HepG2 (cell line): ENCODE data around the gene CRHR1. TPM values are rescaled to one million over a fixed set of nuclear protein-coding genes. Genes with fewer than 3 reads are reported as not detected.

Experiments used
- CREB1 ChIP-seq, 2 experiments: fragments of 450-650 bp in 1 of 2; IDR thresholded peaks; 2 replicates each; pipeline ENCODE4 v1.6.1; 2016 to 2017; ENCODE audit warnings: control low read depth in 1 of 2, mild to moderate bottlenecking in 1 of 2, missing compliant biosample characterization in 1 of 2, missing genetic modification characterization in 1 of 2
- E2F1 ChIP-seq: sonication (generic); formaldehyde crosslinking; IDR thresholded peaks from 2 replicates; pipeline ENCODE4 v1.5.0; 2020; ENCODE audit warnings: missing genetic modification reagents
- FOXO4 ChIP-seq: sonication (generic); formaldehyde crosslinking; conservative IDR thresholded peaks from 2 replicates; pipeline ENCODE4 v1.8.1; 2023; ENCODE audit warnings: missing genetic modification reagents
- GFI1 ChIP-seq: sonication (generic); formaldehyde crosslinking; IDR thresholded peaks from 2 replicates; pipeline ENCODE4 v1.5.0; 2020; ENCODE audit warnings: missing genetic modification reagents, mild to moderate bottlenecking, borderline replicate concordance
- GMEB1 ChIP-seq: sonication (generic); formaldehyde crosslinking; IDR thresholded peaks from 2 replicates; pipeline ENCODE4 v1.5.1; 2020; ENCODE audit warnings: missing genetic modification reagents, mild to moderate bottlenecking, borderline replicate concordance
- GRHL1 ChIP-seq: sonication (generic); formaldehyde crosslinking; conservative IDR thresholded peaks from 2 replicates; pipeline ENCODE4 v1.8.0; 2022; ENCODE audit warnings: missing genetic modification reagents
- HMGA1 ChIP-seq: sonication (generic); formaldehyde crosslinking; conservative IDR thresholded peaks from 2 replicates; pipeline ENCODE4 v1.4.0; 2020; ENCODE audit warnings: missing genetic modification reagents
- MTA1 ChIP-seq: sonication (generic); formaldehyde crosslinking; IDR thresholded peaks from 2 replicates; pipeline ENCODE4 v1.4.0; 2020; ENCODE audit warnings: missing genetic modification reagents, mild to moderate bottlenecking, borderline replicate concordance
- NR2C2 ChIP-seq: sonication (generic); formaldehyde crosslinking; IDR thresholded peaks from 2 replicates; pipeline ENCODE4 v1.4.0; 2020; ENCODE audit warnings: missing genetic modification reagents, mild to moderate bottlenecking, moderate library complexity, borderline replicate concordance
- PREB ChIP-seq: sonication (generic); formaldehyde crosslinking; IDR thresholded peaks from 2 replicates; pipeline ENCODE4 v1.4.0; 2020; ENCODE audit warnings: missing genetic modification reagents
- RFX5 ChIP-seq: IDR thresholded peaks from 2 replicates; pipeline ENCODE4 v1.6.1; 2011; ENCODE audit warnings: low read depth, low read length, improper control_type of control experiment
- SNAPC2 ChIP-seq: sonication (generic); formaldehyde crosslinking; IDR thresholded peaks from 2 replicates; pipeline ENCODE4 v1.8.1; 2022; ENCODE audit warnings: mild to moderate bottlenecking, missing genetic modification reagents
- SNRNP70 ChIP-seq: fragments of 200-400 bp; formaldehyde crosslinking; IDR thresholded peaks from 2 replicates; pipeline ENCODE4 v1.6.1; 2017; ENCODE audit warnings: mild to moderate bottlenecking, low read depth, low read length, moderate library complexity
- SOX5 ChIP-seq: IDR thresholded peaks from 2 replicates; pipeline ENCODE4 v1.6.1; 2016; ENCODE audit warnings: borderline replicate concordance
- SP1 ChIP-seq, 2 experiments: fragments of 450-650 bp in 1 of 2; sonication (generic) in 1 of 2; formaldehyde crosslinking in 1 of 2; IDR thresholded peaks; 2 replicates each; pipeline versions ENCODE4 v1.4.0 to v1.6.1; 2016 to 2020; ENCODE audit warnings: missing genetic modification reagents in 1 of 2
- TCF7 ChIP-seq: sonication (generic); IDR thresholded peaks from 2 replicates; pipeline ENCODE4 v1.6.1; 2016; ENCODE audit warnings: antibody characterized with exemption, low read depth
- U2AF2 ChIP-seq: fragments of 200-400 bp; formaldehyde crosslinking; IDR thresholded peaks from 2 replicates; pipeline ENCODE4 v1.6.1; 2017; ENCODE audit warnings: low read depth, mild to moderate bottlenecking, low read length
- ZBTB8A ChIP-seq: sonication (generic); formaldehyde crosslinking; IDR thresholded peaks from 2 replicates; pipeline ENCODE4 v1.4.0; 2020; ENCODE audit warnings: mild to moderate bottlenecking, low read depth, missing genetic modification reagents, borderline replicate concordance
- ZNF382 ChIP-seq: sonication (generic); formaldehyde crosslinking; IDR thresholded peaks from 2 replicates; pipeline ENCODE4 v1.5.0; 2020; ENCODE audit warnings: missing genetic modification reagents, mild to moderate bottlenecking, borderline replicate concordance
- ZNF784 ChIP-seq: sonication (generic); formaldehyde crosslinking; IDR thresholded peaks from 2 replicates; pipeline ENCODE4 v1.5.1; 2020; ENCODE audit warnings: missing genetic modification reagents, mild to moderate bottlenecking, borderline replicate concordance
- ZNF839 ChIP-seq: sonication (generic); formaldehyde crosslinking; IDR thresholded peaks from 2 replicates; pipeline ENCODE4 v1.4.0; 2020; ENCODE audit warnings: missing genetic modification reagents, mild to moderate bottlenecking, borderline replicate concordance
- polyA plus RNA-seq, 8 experiments: library from polyadenylated mRNA; depleted of rRNA in 3 of 8; stranded (reverse) in 7 of 8; unstranded in 1 of 8; fragments of >200 nt; fragmentation: Illumina TruSeq in 4 of 8; extraction: Trizol in 4 of 8; gene quantifications; 2 replicates each; pipeline versions ENCODE4 v1.2.1 to v1.2.3, GENCODE V29; 2011 to 2016; ENCODE audit warnings: low read depth in 4 of 8, missing spikeins in 1 of 8, mixed read lengths in 1 of 8; ENCODE audit not compliant: insufficient read depth in 1 of 8
- total RNA-seq, 5 experiments: library from RNA; depleted of rRNA; stranded (reverse); fragments of >200 nt; fragmentation: Illumina TruSeq; extraction: Trizol; gene quantifications; 2 replicates each; pipeline ENCODE4 v1.2.3, GENCODE V29; 2016; ENCODE audit warnings: low read depth in 1 of 5

CRHR1 gene
- total and polyA plus RNA-seq, 2 of the 13 experiments (the other 11 are each of a cell fraction or from before 2014, with no cell fraction given), result not detected

- TF ChIP-seq TCF7, result no peak
- TF ChIP-seq MTA1 (CRISPR knock-in tag), result no peak
- TF ChIP-seq CREB1 (IDR thresholded peaks at IDR 0.05), result peak; percentile 64
- TF ChIP-seq CREB1 (CRISPR knock-in tag; IDR thresholded peaks at IDR 0.05), result no peak
- TF ChIP-seq SOX5, result no peak
- no peak for TF ChIP-seq SP1 (IDR thresholded peaks at IDR 0.05)
- no peak for TF ChIP-seq SP1 (CRISPR knock-in tag; IDR thresholded peaks at IDR 0.05)
- no peak for TF ChIP-seq ZNF382 (CRISPR knock-in tag)
- TF ChIP-seq PREB, result no peak
- TF ChIP-seq SNAPC2 (CRISPR knock-in tag), result no peak
- TF ChIP-seq E2F1 (CRISPR knock-in tag), result no peak
- no peak for TF ChIP-seq U2AF2
- no peak; the same call in 1 of the 2 replicates for TF ChIP-seq GFI1 (CRISPR knock-in tag)
- no peak for TF ChIP-seq FOXO4 (CRISPR knock-in tag)
- TF ChIP-seq GRHL1 (CRISPR knock-in tag), result no peak
- TF ChIP-seq RFX5, result no peak
- no peak for TF ChIP-seq ZNF839
- no peak for TF ChIP-seq GMEB1 (CRISPR knock-in tag)
- no peak for TF ChIP-seq ZBTB8A (CRISPR knock-in tag)
- TF ChIP-seq NR2C2 (CRISPR knock-in tag), result no peak
- no peak for TF ChIP-seq HMGA1
- no peak for TF ChIP-seq SNRNP70
- no peak for TF ChIP-seq ZNF784
Measured at GRCh38 chr17:45857977-45858708, 74.0 kb downstream of the CRHR1 start (continued).
